ENCODE data around the gene YEATS2. TPM values are rescaled to one million over a fixed set of nuclear protein-coding genes. Genes with fewer than 3 reads are reported as not detected.
"Not testable (repeated sequence)": the region's sequence is repeated elsewhere in the genome, so short reads cannot be mapped to it uniquely, and the experiment has no call there.

Gene YEATS2
- total RNA-seq, 6 experiments from 2014 or later = 19.0 to 24.6 (median 20.7) TPM

GRCh38 chr3:183699238-183699947 is 1.8 kb downstream of the YEATS2 start:
- Mint-ChIP-seq H3K36me3 (ENCODE audit: low read depth) (peaks cover 7% of the 10 kb centered on the region), H3K9me3 (no peaks in the 10 kb centered on the region), H3K4me3 (peak overlapping the region; percentile 89), H3K27me3 (ENCODE audit: insufficient read depth) (no peaks in the 10 kb centered on the region; the same call in 1 of the 2 replicates), H3K4me1 (ENCODE audit: low read depth) (peaks cover 52% of the 10 kb centered on the region), H3K27ac (peak overlapping the region; percentile 66)
- no peak for DNase-seq
- no peak for TF ChIP-seq CTCF (IDR thresholded peaks at IDR 0.05)

GRCh38 chr3:183701744-183702143 is 4.1 kb downstream of the YEATS2 start:
- Mint-ChIP-seq H3K27me3 (ENCODE audit: insufficient read depth) (no peaks in the 10 kb centered on the region; the same call in 1 of the 2 replicates), H3K36me3 (ENCODE audit: low read depth) (peaks cover 7% of the 10 kb centered on the region), H3K4me1 (ENCODE audit: low read depth) (peaks cover 61% of the 10 kb centered on the region), H3K27ac (peak overlapping the region; percentile 9; the same call in 1 of the 2 replicates), H3K4me3 (no peak overlapping the region), H3K9me3 (no peaks in the 10 kb centered on the region)
- DNase-seq = no peak
- TF ChIP-seq CTCF (IDR thresholded peaks at IDR 0.05) = no peak

GRCh38 chr3:183703892-183704291 is 6.3 kb downstream of the YEATS2 start:
- H3K9me3 Mint-ChIP-seq; H3K36me3 Mint-ChIP-seq (ENCODE audit: low read depth); H3K27ac Mint-ChIP-seq; H3K27me3 Mint-ChIP-seq (ENCODE audit: insufficient read depth); DNase-seq; H3K4me3 Mint-ChIP-seq: not testable (repeated sequence)
- peaks cover 53% of the 10 kb centered on the region for H3K4me1 Mint-ChIP-seq (ENCODE audit: low read depth)

- TF ChIP-seq CTCF (IDR thresholded peaks at IDR 0.05) = no peak
- Mint-ChIP-seq H3K27me3 (ENCODE audit: insufficient read depth) (no peaks in the 10 kb centered on the region), H3K27ac (no peak overlapping the region), H3K4me3 (no peak overlapping the region), H3K36me3 (ENCODE audit: low read depth) (peaks cover 2% of the 10 kb centered on the region; the same call in 1 of the 2 replicates), H3K9me3 (no peaks in the 10 kb centered on the region), H3K4me1 (ENCODE audit: low read depth) (peaks cover 15% of the 10 kb centered on the region)
- DNase-seq = no peak
Measured at GRCh38 chr3:183710231-183710630, 12.6 kb downstream of the YEATS2 start.

GRCh38 chr3:183711516-183711915 is 13.9 kb downstream of the YEATS2 start:
- peaks cover 6% of the 10 kb centered on the region; the same call in 1 of the 2 replicates for H3K36me3 Mint-ChIP-seq (ENCODE audit: low read depth)
- H3K27ac Mint-ChIP-seq = no peak overlapping the region
- no peaks in the 10 kb centered on the region for H3K27me3 Mint-ChIP-seq (ENCODE audit: insufficient read depth)
- peaks cover 5% of the 10 kb centered on the region for H3K4me1 Mint-ChIP-seq (ENCODE audit: low read depth)
- TF ChIP-seq CTCF (IDR thresholded peaks at IDR 0.05) = no peak
- H3K4me3 Mint-ChIP-seq = no peak overlapping the region
- H3K9me3 Mint-ChIP-seq = no peaks in the 10 kb centered on the region
- DNase-seq = no peak

- Mint-ChIP-seq H3K9me3 (no peaks in the 10 kb centered on the region), H3K36me3 (ENCODE audit: low read depth) (peaks cover 18% of the 10 kb centered on the region; the same call in 1 of the 2 replicates), H3K27ac (no peak overlapping the region), H3K4me1 (ENCODE audit: low read depth) (peaks cover 5% of the 10 kb centered on the region), H3K4me3 (no peak overlapping the region), H3K27me3 (ENCODE audit: insufficient read depth) (no peaks in the 10 kb centered on the region)
- TF ChIP-seq CTCF (IDR thresholded peaks at IDR 0.05) = no peak
- no peak for DNase-seq
Measured at GRCh38 chr3:183714622-183715021, 17.0 kb downstream of the YEATS2 start.

Measured in HFFc6 (cell line).